22Rv1 (cell line): Measurements from ENCODE around the gene BCAN.

Source experiments
- CTCF ChIP-seq: fragments of 450-650 bp; IDR thresholded peaks from 2 replicates; pipeline ENCODE4 v1.5.1; 2017; ENCODE audit warnings: mild to moderate bottlenecking
- ZFX ChIP-seq: fragments of 450-650 bp; IDR thresholded peaks from 2 replicates; pipeline ENCODE4 v1.6.1; 2017; ENCODE audit warnings: antibody characterized with exemption, borderline replicate concordance

GRCh38 chr1:156644146-156644545 lies 2.2 kb downstream of the BCAN start:
- TF ChIP-seq CTCF (no peak), ZFX (no peak)
